ENCODE results near the gene LYPD1.
"Not testable (repeated sequence)": the region's sequence is repeated elsewhere in the genome, so short reads cannot be mapped to it uniquely, and the experiment has no call there.

LYPD1 gene, protein sequence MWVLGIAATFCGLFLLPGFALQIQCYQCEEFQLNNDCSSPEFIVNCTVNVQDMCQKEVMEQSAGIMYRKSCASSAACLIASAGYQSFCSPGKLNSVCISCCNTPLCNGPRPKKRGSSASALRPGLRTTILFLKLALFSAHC

DNA sequence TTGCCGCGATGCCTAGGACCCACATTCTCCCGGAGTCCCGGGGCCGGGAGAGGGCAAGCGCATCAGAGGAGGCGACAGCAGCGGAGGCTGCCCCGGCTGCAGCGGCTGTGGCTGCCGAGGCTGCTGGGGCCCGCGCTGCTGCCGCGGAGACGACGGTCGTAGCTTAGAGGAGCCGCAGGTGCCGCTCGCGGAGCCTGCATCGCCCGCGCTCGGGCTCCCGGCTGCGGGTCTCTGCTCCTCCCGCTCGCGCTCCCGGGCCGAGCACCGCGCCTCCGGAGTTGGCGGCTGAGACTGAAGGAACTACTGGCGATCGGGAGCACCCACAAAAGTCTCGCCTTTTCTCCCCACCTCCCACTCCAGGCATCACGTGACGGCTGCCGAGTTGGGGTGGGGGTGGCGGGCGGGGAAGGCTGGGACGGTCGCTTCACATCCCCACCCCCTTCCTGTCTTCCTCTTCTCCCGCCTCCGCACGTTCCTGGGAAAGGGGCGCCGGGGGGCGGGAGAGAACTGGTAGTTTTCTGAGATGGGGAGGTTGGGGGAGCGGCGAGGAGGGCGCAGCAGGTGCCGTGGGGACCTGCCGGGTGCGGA is at the start of gene LYPD1:
Gene LYPD1 (minus strand): TSS at position 298 of the 588 bp plus-strand sequence. CDS start 273 bp downstream, at position 25.
- no peaks in the 10 kb centered on the region for H3K9me3 ChIP-seq (ENCODE audit: insufficient read depth, low read depth, low read length)
- peaks cover 3% of the 10 kb centered on the region; the same call in 1 of the 2 replicates for H3K4me1 ChIP-seq (ENCODE audit: insufficient read depth, low read length)
- H3K9ac ChIP-seq (ENCODE audit: low read depth, low read length): no peak within 1 kb of the TSS; the same call in 1 of the 2 replicates
- H3K27me3 ChIP-seq (ENCODE audit: insufficient read depth, low read length): peaks cover 94% of the 10 kb centered on the region
- H3K4me3 ChIP-seq (ENCODE audit: low read length): peak within 1 kb of the TSS; percentile 80
- no peak within 1 kb of the TSS for H3K27ac ChIP-seq (ENCODE audit: low read length)
- H3K36me3 ChIP-seq (ENCODE audit: insufficient read depth, low read depth, low read length): no peaks in the 10 kb centered on the region

DNA sequence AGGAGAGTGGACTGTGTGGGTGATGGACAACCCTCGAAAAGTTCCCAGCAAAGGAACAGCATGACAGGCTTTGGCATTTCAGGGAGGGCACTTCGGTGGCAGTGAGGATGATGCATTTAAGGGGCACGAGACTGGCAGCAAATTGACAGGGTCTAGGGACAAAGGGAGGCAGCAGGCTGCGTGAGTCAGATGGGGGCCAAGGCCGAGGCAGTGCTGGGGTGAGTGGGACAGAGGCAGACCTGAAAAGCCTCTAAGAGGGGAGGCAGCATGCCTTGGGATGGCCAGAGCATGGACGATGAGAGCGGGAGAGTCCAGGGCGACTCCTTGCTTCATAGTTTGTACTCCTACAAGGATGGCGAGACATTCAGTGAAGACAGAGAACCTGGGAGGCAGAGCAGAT is 49.5 kb upstream of the LYPD1 start:
- no peaks in the 10 kb centered on the region for H3K36me3 ChIP-seq (ENCODE audit: insufficient read depth, low read depth, low read length)
- H3K27me3 ChIP-seq (ENCODE audit: insufficient read depth, low read length): no peaks in the 10 kb centered on the region
- H3K27ac ChIP-seq (ENCODE audit: low read length): no peak overlapping the region
- no peaks in the 10 kb centered on the region for H3K9me3 ChIP-seq (ENCODE audit: insufficient read depth, low read depth, low read length)
- H3K4me1 ChIP-seq (ENCODE audit: insufficient read depth, low read length): no peaks in the 10 kb centered on the region
- H3K9ac ChIP-seq (ENCODE audit: low read depth, low read length): no peak overlapping the region
- H3K4me3 ChIP-seq (ENCODE audit: low read length): no peak overlapping the region

GRCh38 chr2:132716954-132717353 is 46.9 kb upstream of the LYPD1 start:
- H3K9ac ChIP-seq (ENCODE audit: low read depth, low read length): no peak overlapping the region
- no peaks in the 10 kb centered on the region for H3K27me3 ChIP-seq (ENCODE audit: insufficient read depth, low read length)

DNA sequence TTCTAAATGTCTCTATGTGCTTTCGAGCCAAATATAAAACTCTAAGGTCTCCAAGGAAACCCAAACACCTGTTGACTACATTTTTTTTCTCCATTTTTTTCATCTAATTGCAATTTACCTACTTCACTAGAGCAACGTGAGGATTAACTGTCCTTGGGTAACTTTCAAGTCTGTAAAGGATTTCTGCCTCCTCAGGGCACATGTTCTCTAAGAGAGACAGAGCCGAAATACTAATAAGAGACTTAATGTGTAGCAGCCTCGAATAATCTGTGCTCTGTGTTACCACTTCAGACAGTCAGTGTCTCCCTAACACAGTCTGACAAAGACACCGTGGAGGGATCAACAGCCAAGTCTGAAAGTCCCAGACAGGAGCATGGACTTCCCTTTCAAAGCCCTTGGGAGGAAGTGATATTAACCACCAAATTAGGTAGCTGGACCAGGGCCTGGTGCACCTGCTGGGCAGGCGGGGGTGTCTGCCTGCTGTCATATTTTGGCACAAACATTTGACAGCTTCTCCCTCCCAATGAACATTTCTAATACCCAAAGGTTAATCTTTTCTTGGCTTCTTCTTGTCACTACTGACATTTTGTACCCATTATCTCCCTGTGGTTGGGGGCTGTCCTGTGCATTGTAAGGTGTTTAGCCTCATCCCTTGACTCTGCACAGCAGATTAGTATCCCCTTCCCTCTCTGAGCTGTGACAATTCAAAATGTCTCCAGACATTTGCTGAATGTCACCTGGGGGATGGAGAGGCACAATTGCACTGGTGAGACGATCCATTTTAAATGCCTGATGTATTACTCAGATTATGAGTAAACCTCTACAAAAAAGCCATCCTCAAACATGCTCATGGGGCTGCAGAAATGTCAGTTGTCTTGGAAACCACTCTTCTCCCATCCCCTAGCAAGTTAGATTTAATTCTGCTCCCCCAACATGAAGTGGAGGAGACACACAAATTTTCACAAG is 45.7 kb upstream of the LYPD1 start:
- no peaks in the 10 kb centered on the region for H3K36me3 ChIP-seq (ENCODE audit: insufficient read depth, low read depth, low read length)
- no peak overlapping the region for H3K27ac ChIP-seq (ENCODE audit: low read length)
- H3K27me3 ChIP-seq (ENCODE audit: insufficient read depth, low read length): no peaks in the 10 kb centered on the region
- H3K9ac ChIP-seq (ENCODE audit: low read depth, low read length): no peak overlapping the region
- peaks cover 4% of the 10 kb centered on the region; the same call in 1 of the 2 replicates for H3K4me1 ChIP-seq (ENCODE audit: insufficient read depth, low read length)
- H3K9me3 ChIP-seq (ENCODE audit: insufficient read depth, low read depth, low read length): no peaks in the 10 kb centered on the region
- H3K4me3 ChIP-seq (ENCODE audit: low read length): no peak overlapping the region

More at GRCh38 chr2:132716954-132717353, 46.9 kb upstream of the LYPD1 start:
- no peaks in the 10 kb centered on the region for H3K36me3 ChIP-seq (ENCODE audit: insufficient read depth, low read depth, low read length)
- H3K27ac ChIP-seq (ENCODE audit: low read length): no peak overlapping the region
- no peaks in the 10 kb centered on the region for H3K9me3 ChIP-seq (ENCODE audit: insufficient read depth, low read depth, low read length)
- H3K4me1 ChIP-seq (ENCODE audit: insufficient read depth, low read length): no peaks in the 10 kb centered on the region; the same call in 1 of the 2 replicates
- H3K4me3 ChIP-seq (ENCODE audit: low read length): no peak overlapping the region

DNA sequence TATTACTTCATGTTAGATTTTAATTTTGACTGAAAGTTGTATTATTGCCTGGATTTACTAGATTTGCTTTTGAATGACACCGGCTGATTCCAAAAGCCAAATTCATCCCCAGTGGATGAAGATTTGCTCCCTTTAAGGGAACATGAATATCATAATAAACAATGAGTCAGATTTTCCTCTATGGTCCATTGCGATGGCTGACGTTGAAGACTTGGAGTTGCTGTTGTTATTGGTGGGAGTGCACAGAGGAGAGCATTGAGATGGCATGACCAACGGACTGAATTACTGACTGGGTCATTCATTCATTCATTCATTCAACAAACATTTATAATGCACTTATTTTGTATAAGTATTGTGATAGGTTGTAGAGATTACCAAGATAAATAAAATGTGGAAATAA is 33.4 kb upstream of the LYPD1 start:
- H3K4me3 ChIP-seq (ENCODE audit: low read length): no peak overlapping the region
- H3K9me3 ChIP-seq (ENCODE audit: insufficient read depth, low read depth, low read length): no peaks in the 10 kb centered on the region
- H3K36me3 ChIP-seq (ENCODE audit: insufficient read depth, low read depth, low read length): no peaks in the 10 kb centered on the region
- H3K27ac ChIP-seq (ENCODE audit: low read length): no peak overlapping the region
- H3K27me3 ChIP-seq (ENCODE audit: insufficient read depth, low read length): no peaks in the 10 kb centered on the region
- H3K9ac ChIP-seq (ENCODE audit: low read depth, low read length): no peak overlapping the region
- H3K4me1 ChIP-seq (ENCODE audit: insufficient read depth, low read length): no peaks in the 10 kb centered on the region

GRCh38 chr2:132701810-132702209 is 31.8 kb upstream of the LYPD1 start:
- Histone ChIP-seq H3K4me3 (ENCODE audit: low read length) (no peak overlapping the region), H3K9me3 (ENCODE audit: insufficient read depth, low read depth, low read length) (no peaks in the 10 kb centered on the region), H3K27ac (ENCODE audit: low read length) (no peak overlapping the region), H3K9ac (ENCODE audit: low read depth, low read length) (no peak overlapping the region), H3K4me1 (ENCODE audit: insufficient read depth, low read length) (no peaks in the 10 kb centered on the region), H3K27me3 (ENCODE audit: insufficient read depth, low read length) (no peaks in the 10 kb centered on the region), H3K36me3 (ENCODE audit: insufficient read depth, low read depth, low read length) (no peaks in the 10 kb centered on the region)

DNA sequence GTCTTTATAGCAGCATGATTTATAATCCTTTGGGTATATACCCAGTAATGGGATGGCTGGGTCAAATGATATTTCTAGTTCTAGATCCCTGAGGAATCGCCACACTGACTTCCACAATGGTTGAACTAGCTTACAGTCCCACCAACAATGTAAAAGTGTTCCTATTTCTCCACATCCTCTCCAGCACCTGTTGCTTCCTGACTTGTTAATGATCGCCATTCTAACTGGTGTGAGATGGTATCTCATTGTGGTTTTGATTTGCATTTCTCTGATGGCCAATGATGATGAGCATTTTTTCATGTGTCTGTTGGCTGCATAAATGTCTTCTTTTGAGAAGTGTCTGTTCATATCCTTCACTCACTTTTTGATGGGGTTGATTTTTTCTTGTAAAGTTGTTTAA is 29.8 kb upstream of the LYPD1 start:
- not testable (repeated sequence) for H3K9ac ChIP-seq (ENCODE audit: low read depth, low read length); H3K4me1 ChIP-seq (ENCODE audit: insufficient read depth, low read length); H3K27me3 ChIP-seq (ENCODE audit: insufficient read depth, low read length); H3K9me3 ChIP-seq (ENCODE audit: insufficient read depth, low read depth, low read length); H3K27ac ChIP-seq (ENCODE audit: low read length); H3K4me3 ChIP-seq (ENCODE audit: low read length); H3K36me3 ChIP-seq (ENCODE audit: insufficient read depth, low read depth, low read length)

- not testable (repeated sequence) for H3K9ac ChIP-seq (ENCODE audit: low read depth, low read length); H3K4me1 ChIP-seq (ENCODE audit: insufficient read depth, low read length); H3K9me3 ChIP-seq (ENCODE audit: insufficient read depth, low read depth, low read length); H3K4me3 ChIP-seq (ENCODE audit: low read length); H3K27ac ChIP-seq (ENCODE audit: low read length); H3K36me3 ChIP-seq (ENCODE audit: insufficient read depth, low read depth, low read length); H3K27me3 ChIP-seq (ENCODE audit: insufficient read depth, low read length)
Measured at GRCh38 chr2:132698347-132698746, 28.3 kb upstream of the LYPD1 start.

- no peaks in the 10 kb centered on the region for H3K9me3 ChIP-seq (ENCODE audit: insufficient read depth, low read depth, low read length)
- no peak overlapping the region for H3K9ac ChIP-seq (ENCODE audit: low read depth, low read length)
- H3K36me3 ChIP-seq (ENCODE audit: insufficient read depth, low read depth, low read length): no peaks in the 10 kb centered on the region
- no peak overlapping the region for H3K27ac ChIP-seq (ENCODE audit: low read length)
- no peaks in the 10 kb centered on the region for H3K27me3 ChIP-seq (ENCODE audit: insufficient read depth, low read length)
- peaks cover 3% of the 10 kb centered on the region; the same call in 1 of the 2 replicates for H3K4me1 ChIP-seq (ENCODE audit: insufficient read depth, low read length)
- H3K4me3 ChIP-seq (ENCODE audit: low read length): no peak overlapping the region
Measured at GRCh38 chr2:132697556-132698205, 27.7 kb upstream of the LYPD1 start.

- Histone ChIP-seq H3K27me3 (ENCODE audit: insufficient read depth, low read length) (no peaks in the 10 kb centered on the region), H3K9me3 (ENCODE audit: insufficient read depth, low read depth, low read length) (no peaks in the 10 kb centered on the region), H3K4me3 (ENCODE audit: low read length) (no peak overlapping the region), H3K27ac (ENCODE audit: low read length) (no peak overlapping the region), H3K36me3 (ENCODE audit: insufficient read depth, low read depth, low read length) (no peaks in the 10 kb centered on the region), H3K9ac (ENCODE audit: low read depth, low read length) (no peak overlapping the region), H3K4me1 (ENCODE audit: insufficient read depth, low read length) (peaks cover 3% of the 10 kb centered on the region; the same call in 1 of the 2 replicates)
Measured at GRCh38 chr2:132692816-132693215, 22.8 kb upstream of the LYPD1 start.

GRCh38 chr2:132691556-132691955 is 21.6 kb upstream of the LYPD1 start:
- no peak overlapping the region for H3K4me3 ChIP-seq (ENCODE audit: low read length)
- no peak overlapping the region for H3K9ac ChIP-seq (ENCODE audit: low read depth, low read length)
- H3K4me1 ChIP-seq (ENCODE audit: insufficient read depth, low read length): peaks cover 3% of the 10 kb centered on the region; the same call in 1 of the 2 replicates
- H3K27me3 ChIP-seq (ENCODE audit: insufficient read depth, low read length): no peaks in the 10 kb centered on the region
- H3K9me3 ChIP-seq (ENCODE audit: insufficient read depth, low read depth, low read length): no peaks in the 10 kb centered on the region
- H3K36me3 ChIP-seq (ENCODE audit: insufficient read depth, low read depth, low read length): no peaks in the 10 kb centered on the region
- no peak overlapping the region for H3K27ac ChIP-seq (ENCODE audit: low read length)

Measured in iPS-20b (cell line).